K562 (cell line): ENCODE results near the gene CDC14B. TPM values are rescaled to one million over a fixed set of nuclear protein-coding genes. Genes with fewer than 3 reads are reported as not detected.
A peak's percentile ranks its signal among the peaks of the same experiment; 100 is the strongest.

Experiments
- ARNT ChIP-seq, 2 experiments: fragments of 450-650 bp; IDR thresholded peaks; 2 replicates each; pipeline ENCODE4 v1.6.1; 2016; ENCODE audit warnings: mild to moderate bottlenecking in 1 of 2
- ATF7 ChIP-seq: fragments of 450-650 bp; IDR thresholded peaks from 2 replicates; pipeline ENCODE4 v1.7.1; 2014; ENCODE audit warnings: mild to moderate bottlenecking, moderate library complexity
- DNMT1 ChIP-seq: fragments of 450-650 bp; IDR thresholded peaks from 2 replicates; pipeline ENCODE4 v1.6.1; 2016; ENCODE audit warnings: antibody characterized with exemption, mild to moderate bottlenecking
- ELF4 ChIP-seq: fragments of 450-650 bp; formaldehyde crosslinking; IDR thresholded peaks from 2 replicates; pipeline ENCODE4 v1.4.0; 2022; ENCODE audit warnings: missing genetic modification characterization
- ETV6 ChIP-seq, 3 experiments: fragments of 150-350 bp in 1 of 3; sonication (generic) in 1 of 3; formaldehyde crosslinking in 1 of 3; IDR thresholded peaks; 2 replicates each; pipeline versions ENCODE4 v1.6.1 to v1.8.0; 2014 to 2022; ENCODE audit warnings: borderline replicate concordance in 2 of 3, low read depth in 2 of 3, antibody characterized with exemption in 1 of 3, low read length in 1 of 3, mild to moderate bottlenecking in 1 of 3, missing genetic modification reagents in 1 of 3
- ILF3 ChIP-seq: fragments of 450-650 bp; IDR thresholded peaks from 2 replicates; pipeline ENCODE4 v1.6.1; 2018; ENCODE audit warnings: antibody characterized with exemption, mild to moderate bottlenecking, moderate library complexity, borderline replicate concordance
- KDM4B ChIP-seq, 2 experiments: fragments of 450-650 bp in 1 of 2; sonication (generic) in 1 of 2; IDR thresholded peaks; 2 replicates each; pipeline ENCODE4 v1.6.1; 2016 to 2017; ENCODE audit warnings: borderline replicate concordance in 2 of 2, antibody characterized with exemption in 1 of 2, low read depth in 1 of 2, mild to moderate bottlenecking in 1 of 2
- KLF1 ChIP-seq: fragments of 450-650 bp; IDR thresholded peaks from 2 replicates; pipeline ENCODE4 v1.6.1; 2016; ENCODE audit warnings: missing genetic modification characterization, missing compliant biosample characterization
- PHB2 ChIP-seq: fragments of 450-650 bp; IDR thresholded peaks from 2 replicates; pipeline ENCODE4 v1.6.1; 2017; ENCODE audit warnings: low read depth
- PHF21A ChIP-seq: fragments of 450-650 bp; IDR thresholded peaks from 2 replicates; pipeline ENCODE4 v1.6.1; 2017; ENCODE audit warnings: low read depth, borderline replicate concordance
- PRMT5 ChIP-seq: sonication (generic); formaldehyde crosslinking; IDR thresholded peaks from 2 replicates; pipeline ENCODE4 v1.5.0; 2020; ENCODE audit warnings: missing genetic modification reagents
- PURB ChIP-seq: sonication (generic); formaldehyde crosslinking; IDR thresholded peaks from 2 replicates; pipeline ENCODE4 v1.9.0; 2021; ENCODE audit warnings: low read depth, mild to moderate bottlenecking, missing genetic modification reagents
- SMAD1 ChIP-seq: fragments of 150-350 bp; IDR thresholded peaks from 2 replicates; pipeline ENCODE4 v1.6.1; 2014; ENCODE audit warnings: low read length, low read depth; ENCODE audit not compliant: partially characterized antibody
- SMAD4 ChIP-seq: fragments of 250-450 bp; sonication (Bioruptor Pico); conservative IDR thresholded peaks from 2 replicates; pipeline ENCODE4 v1.8.0; 2021; ENCODE audit warnings: inconsistent platforms, mild to moderate bottlenecking, moderate library complexity
- ZKSCAN8 ChIP-seq: fragments of 200-800 bp; sonication (Bioruptor generic); IDR thresholded peaks from 2 replicates; pipeline ENCODE4 v1.6.1; 2016; ENCODE audit warnings: missing genetic modification characterization, missing compliant biosample characterization
- ZNF24 ChIP-seq: fragments of 450-650 bp; IDR thresholded peaks from 2 replicates; pipeline ENCODE4 v1.6.1; 2016
- ZNF766 ChIP-seq: fragments of 200-800 bp; sonication (Bioruptor generic); conservative IDR thresholded peaks from 2 replicates; pipeline ENCODE4 v1.6.1; 2016; ENCODE audit warnings: missing genetic modification characterization, missing compliant biosample characterization
- polyA plus RNA-seq, 8 experiments: library from polyadenylated mRNA; depleted of rRNA in 4 of 8; stranded (reverse) in 5 of 8; unstranded in 3 of 8; fragments of >200 nt; fragmentation: Nextera tagmentation in 2 of 8; fragmentation: Illumina TruSeq in 1 of 8; extraction: Ambion mirVana in 2 of 8; extraction: Trizol in 1 of 8; gene quantifications; 2 replicates each; pipeline versions ENCODE4 v1.2.1 to v1.2.3, GENCODE V29; 2011 to 2014; ENCODE audit warnings: inconsistent platforms in 1 of 8, missing spikeins in 1 of 8
- total RNA-seq, 7 experiments: library from RNA; depleted of rRNA in 6 of 7; stranded (reverse); fragments of >200 nt in 6 of 7; fragmentation: Illumina TruSeq in 2 of 7; extraction: Trizol in 2 of 7; gene quantifications; 2 replicates each; pipeline versions ENCODE4 v1.2.1 to v1.2.3, GENCODE V29; 2011 to 2021; ENCODE audit warnings: low replicate concordance in 1 of 7
- TF ChIP-seq, protein P1 (sequence below): fragments of 450-650 bp; formaldehyde crosslinking; conservative IDR thresholded peaks from 2 replicates; pipeline ENCODE4 v1.4.0; 2022; ENCODE audit warnings: mild to moderate bottlenecking, missing genetic modification characterization
- TF ChIP-seq, protein P2 (sequence below): IDR thresholded peaks from 3 replicates; pipeline ENCODE4 v1.6.1; 2011; ENCODE audit warnings: borderline replicate concordance, mild to moderate bottlenecking; ENCODE audit not compliant: insufficient read length, insufficient read depth
- TF ChIP-seq, protein P3 (sequence below), 2 experiments: fragments of 450-650 bp; conservative IDR thresholded peaks; 2 replicates each; pipeline ENCODE4 v1.6.1; 2017; ENCODE audit warnings: mild to moderate bottlenecking in 2 of 2, moderate library complexity in 2 of 2
- TF ChIP-seq, protein P4 (sequence below): fragments of 250-450 bp; sonication (Bioruptor Pico); IDR thresholded peaks from 2 replicates; pipeline ENCODE4 v1.8.0; 2022; ENCODE audit warnings: moderate library complexity, mild to moderate bottlenecking, inconsistent platforms

CDC14B gene
- total and polyA plus RNA-seq, 9 of the 15 experiments (the other 6 are each of a cell fraction or from before 2014, with no cell fraction given), result 1.4 to 6.0 (median 3.8) TPM

DNA sequence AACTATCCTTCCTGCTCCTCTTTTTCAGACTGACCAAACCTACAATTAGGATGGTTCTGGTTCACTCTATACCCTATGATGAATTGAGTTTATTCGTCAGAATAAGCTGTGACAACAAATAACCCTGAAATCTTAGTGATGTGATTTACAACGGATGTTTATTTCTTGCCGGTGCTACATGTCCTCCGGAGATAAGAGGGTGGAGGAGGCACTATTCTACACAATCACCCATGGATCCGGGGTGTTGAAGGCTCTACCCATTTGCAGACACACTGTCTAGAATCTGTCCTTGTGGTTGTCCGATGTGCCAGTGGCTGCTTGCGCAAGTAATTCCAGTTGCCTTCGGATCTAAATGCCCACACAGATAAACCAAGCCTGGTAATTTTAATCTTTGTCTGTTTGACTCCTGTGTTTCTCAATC, 44.7 kb downstream of the CDC14B start (continued):
- TF ChIP-seq ATF7 (peak; percentile 20; the same call in 1 of the 2 replicates), ARNT (IDR thresholded peaks at IDR 0.05) (no peak), ILF3 (no peak), SMAD4 (CRISPR knock-in tag) (peak; percentile 86), ZNF766 (0 out of 2 replicates have a peak, but pooled peaks have one; percentile 52), ETV6 (IDR thresholded peaks at IDR 0.05; ENCODE audit: borderline replicate concordance in 1 of 2, low read depth in 2 of 2, low read length in 1 of 2) (no peak), ETV6 (CRISPR knock-in tag; IDR thresholded peaks at IDR 0.05; ENCODE audit: borderline replicate concordance) (no peak), DNMT1 (no peak), ELF4 (no peak), KLF1 (tag) (no peak), PRMT5 (no peak), PHB2 (no peak), ZNF24 (no peak), SMAD1 (no peak), ZKSCAN8 (CRISPR knock-in tag) (no peak), KDM4B (IDR thresholded peaks at IDR 0.05; ENCODE audit: borderline replicate concordance in 2 of 2, low read depth in 1 of 2) (no peak), PHF21A (no peak), PURB (CRISPR knock-in tag) (no peak)
- TF ChIP-seq, protein P1, sequence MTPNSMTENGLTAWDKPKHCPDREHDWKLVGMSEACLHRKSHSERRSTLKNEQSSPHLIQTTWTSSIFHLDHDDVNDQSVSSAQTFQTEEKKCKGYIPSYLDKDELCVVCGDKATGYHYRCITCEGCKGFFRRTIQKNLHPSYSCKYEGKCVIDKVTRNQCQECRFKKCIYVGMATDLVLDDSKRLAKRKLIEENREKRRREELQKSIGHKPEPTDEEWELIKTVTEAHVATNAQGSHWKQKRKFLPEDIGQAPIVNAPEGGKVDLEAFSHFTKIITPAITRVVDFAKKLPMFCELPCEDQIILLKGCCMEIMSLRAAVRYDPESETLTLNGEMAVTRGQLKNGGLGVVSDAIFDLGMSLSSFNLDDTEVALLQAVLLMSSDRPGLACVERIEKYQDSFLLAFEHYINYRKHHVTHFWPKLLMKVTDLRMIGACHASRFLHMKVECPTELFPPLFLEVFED (CRISPR knock-in tag), result no peak
- TF ChIP-seq, protein P2, sequence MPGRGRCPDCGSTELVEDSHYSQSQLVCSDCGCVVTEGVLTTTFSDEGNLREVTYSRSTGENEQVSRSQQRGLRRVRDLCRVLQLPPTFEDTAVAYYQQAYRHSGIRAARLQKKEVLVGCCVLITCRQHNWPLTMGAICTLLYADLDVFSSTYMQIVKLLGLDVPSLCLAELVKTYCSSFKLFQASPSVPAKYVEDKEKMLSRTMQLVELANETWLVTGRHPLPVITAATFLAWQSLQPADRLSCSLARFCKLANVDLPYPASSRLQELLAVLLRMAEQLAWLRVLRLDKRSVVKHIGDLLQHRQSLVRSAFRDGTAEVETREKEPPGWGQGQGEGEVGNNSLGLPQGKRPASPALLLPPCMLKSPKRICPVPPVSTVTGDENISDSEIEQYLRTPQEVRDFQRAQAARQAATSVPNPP, result no peak
- TF ChIP-seq, protein P3, sequence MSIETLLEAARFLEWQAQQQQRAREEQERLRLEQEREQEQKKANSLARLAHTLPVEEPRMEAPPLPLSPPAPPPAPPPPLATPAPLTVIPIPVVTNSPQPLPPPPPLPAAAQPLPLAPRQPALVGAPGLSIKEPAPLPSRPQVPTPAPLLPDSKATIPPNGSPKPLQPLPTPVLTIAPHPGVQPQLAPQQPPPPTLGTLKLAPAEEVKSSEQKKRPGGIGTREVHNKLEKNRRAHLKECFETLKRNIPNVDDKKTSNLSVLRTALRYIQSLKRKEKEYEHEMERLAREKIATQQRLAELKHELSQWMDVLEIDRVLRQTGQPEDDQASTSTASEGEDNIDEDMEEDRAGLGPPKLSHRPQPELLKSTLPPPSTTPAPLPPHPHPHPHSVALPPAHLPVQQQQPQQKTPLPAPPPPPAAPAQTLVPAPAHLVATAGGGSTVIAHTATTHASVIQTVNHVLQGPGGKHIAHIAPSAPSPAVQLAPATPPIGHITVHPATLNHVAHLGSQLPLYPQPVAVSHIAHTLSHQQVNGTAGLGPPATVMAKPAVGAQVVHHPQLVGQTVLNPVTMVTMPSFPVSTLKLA (conservative IDR thresholded peaks at IDR 0.05), result 0 out of 4 replicates have a peak, but pooled peaks of 1 of the 2 experiments have one; percentile 27
- TF ChIP-seq, protein P4, sequence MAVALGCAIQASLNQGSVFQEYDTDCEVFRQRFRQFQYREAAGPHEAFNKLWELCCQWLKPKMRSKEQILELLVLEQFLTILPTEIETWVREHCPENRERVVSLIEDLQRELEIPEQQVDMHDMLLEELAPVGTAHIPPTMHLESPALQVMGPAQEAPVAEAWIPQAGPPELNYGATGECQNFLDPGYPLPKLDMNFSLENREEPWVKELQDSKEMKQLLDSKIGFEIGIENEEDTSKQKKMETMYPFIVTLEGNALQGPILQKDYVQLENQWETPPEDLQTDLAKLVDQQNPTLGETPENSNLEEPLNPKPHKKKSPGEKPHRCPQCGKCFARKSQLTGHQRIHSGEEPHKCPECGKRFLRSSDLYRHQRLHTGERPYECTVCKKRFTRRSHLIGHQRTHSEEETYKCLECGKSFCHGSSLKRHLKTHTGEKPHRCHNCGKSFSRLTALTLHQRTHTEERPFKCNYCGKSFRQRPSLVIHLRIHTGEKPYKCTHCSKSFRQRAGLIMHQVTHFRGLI (CRISPR knock-in tag), result no peak
